HG02884 (cell line): Measurements from ENCODE around the gene FAM53B.

ENCODE experiments used
- ATAC-seq: cut with Tn5 transposase; IDR thresholded peaks from one replicate; pipeline ENCODE4 v1.9.1; 2021; ENCODE audit warnings: mild to moderate bottlenecking, moderate library complexity; ENCODE audit not compliant: unreplicated experiment

Gene FAM53B

GRCh38 chr10:124637746-124638145 is 106.4 kb downstream of the FAM53B start:
- no peak for ATAC-seq

- ATAC-seq = no peak
Measured at GRCh38 chr10:124637091-124637700, 107.0 kb downstream of the FAM53B start.

DNA sequence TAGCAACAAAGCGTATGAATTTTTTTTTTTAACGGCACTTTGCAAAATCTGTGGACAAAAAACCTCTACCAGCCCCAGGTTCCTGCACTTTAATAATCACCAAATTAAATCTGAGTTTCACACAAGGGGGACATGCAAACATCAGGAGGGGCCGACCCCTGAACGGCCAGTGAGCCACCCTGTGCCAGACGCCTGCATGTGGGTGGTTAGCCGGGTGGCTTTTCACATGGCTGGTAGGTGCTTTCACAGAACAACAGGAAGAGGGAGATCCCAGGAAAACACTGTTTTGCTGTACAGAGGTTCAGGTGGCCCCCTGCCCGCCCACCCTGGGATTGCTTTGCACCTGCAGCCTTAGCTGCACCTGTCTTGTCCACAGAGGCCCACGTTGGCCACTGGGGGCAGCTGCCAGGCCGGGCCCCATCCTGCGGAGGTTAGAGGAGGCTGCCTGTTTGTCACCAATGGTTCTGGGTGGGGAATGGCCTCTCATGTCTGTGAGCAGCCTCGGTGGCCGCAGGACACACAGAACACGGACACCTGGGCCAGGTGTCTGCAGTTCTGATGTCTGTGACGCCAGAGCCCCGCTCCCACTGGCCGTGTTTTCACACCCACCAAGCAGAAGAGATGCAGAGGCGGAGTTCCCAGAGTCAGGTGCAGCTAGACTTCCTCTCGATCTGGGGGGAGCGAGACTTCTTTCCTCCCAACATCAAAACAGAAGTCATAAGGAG is 107.7 kb downstream of the FAM53B start:
- no peak for ATAC-seq

GRCh38 chr10:124632566-124632965 is 111.6 kb downstream of the FAM53B start:
- no peak for ATAC-seq

- no peak for ATAC-seq
Measured at GRCh38 chr10:124632064-124632531, 112.1 kb downstream of the FAM53B start.

GRCh38 chr10:124630551-124630950 is 113.6 kb downstream of the FAM53B start:
- no peak for ATAC-seq

GRCh38 chr10:124629842-124630241 is 114.3 kb downstream of the FAM53B start:
- ATAC-seq = no peak

DNA sequence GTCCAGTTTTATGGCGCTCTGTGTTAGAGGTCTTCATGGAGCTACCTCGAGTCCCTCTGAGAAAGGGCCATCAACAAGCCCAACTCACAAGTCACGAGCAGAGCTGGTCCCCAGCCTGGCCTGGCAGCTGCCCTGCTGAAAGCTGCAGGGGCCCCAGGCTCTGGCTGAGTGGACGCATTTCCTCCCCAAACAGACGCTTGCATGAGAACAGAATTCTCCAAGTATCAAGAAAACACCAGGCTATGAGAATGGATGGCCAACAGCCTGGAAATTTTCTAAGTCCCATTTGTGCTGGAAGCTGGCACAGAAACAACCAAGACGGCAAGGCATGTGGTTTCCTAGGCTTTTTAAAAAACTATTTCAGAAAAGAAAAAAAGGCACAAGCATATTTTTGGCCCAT is 114.8 kb downstream of the FAM53B start:
- ATAC-seq = no peak

- ATAC-seq = no peak
Measured at GRCh38 chr10:124628676-124629021, 115.5 kb downstream of the FAM53B start.

GRCh38 chr10:124627866-124628675 is 116.1 kb downstream of the FAM53B start:
- ATAC-seq = no peak

GRCh38 chr10:124626759-124627380 is 117.3 kb downstream of the FAM53B start:
- ATAC-seq = peak; percentile 70

DNA sequence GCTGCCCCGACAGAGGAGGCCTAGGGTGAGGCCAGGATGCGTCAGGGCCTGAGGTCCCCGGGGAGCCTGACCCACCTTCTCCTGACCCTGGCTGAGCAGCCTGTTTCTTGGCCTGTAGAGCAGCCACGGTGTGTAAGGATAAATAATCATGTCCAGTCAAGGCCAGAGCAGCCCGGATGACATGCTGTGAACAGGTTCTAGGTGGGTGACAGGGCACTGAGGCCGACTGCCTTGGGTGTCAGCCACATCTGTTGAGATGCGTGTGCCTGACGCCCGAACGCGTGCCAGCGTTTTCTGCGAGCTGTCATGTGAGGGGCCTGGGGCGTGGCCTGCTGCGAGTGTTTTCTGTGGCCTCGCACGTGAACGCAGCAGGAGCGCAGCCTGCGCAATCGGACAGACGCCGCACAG is 118.3 kb downstream of the FAM53B start:
- no peak for ATAC-seq

DNA sequence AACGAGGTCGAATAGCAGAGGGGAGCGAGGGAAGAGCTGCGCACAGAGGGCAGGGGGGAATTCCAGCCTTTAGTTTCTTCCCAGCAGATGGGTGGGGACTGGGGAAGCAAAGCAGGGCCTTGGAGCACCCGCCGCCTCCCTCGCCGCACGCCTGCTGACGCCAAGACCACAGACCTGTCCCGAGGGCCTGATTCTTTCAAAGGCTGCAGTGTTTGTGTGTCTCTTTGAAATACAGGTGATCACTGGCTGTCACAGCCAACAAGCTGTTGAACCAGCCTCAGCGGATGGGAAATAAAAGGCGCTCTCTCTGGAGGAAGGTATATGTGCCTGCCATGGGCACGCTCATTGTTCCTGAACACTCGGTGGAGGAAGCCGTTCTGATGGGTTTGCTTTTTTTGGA is 119.3 kb downstream of the FAM53B start:
- ATAC-seq = no peak

- no peak for ATAC-seq
Measured at GRCh38 chr10:124624466-124624865, 119.7 kb downstream of the FAM53B start.

DNA sequence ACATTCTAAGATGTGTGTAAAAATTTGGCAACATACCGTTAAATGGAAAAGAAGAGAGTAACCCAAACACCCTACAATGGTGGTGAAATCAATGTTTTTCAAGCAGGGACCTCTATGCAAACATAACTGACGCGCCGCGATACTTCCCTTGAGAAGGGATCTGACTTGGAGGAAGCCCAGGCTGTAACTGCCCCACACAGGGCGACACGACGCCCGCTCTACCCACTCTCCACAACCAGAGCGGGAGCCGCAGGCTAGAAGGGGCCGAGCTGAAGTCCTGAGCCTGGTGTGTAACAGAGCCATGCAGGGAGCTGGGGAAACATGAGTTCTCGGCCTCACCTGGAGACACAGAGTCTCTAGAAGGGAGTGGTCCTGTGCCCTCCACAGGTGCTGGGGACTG is 120.2 kb downstream of the FAM53B start:
- ATAC-seq = no peak

DNA sequence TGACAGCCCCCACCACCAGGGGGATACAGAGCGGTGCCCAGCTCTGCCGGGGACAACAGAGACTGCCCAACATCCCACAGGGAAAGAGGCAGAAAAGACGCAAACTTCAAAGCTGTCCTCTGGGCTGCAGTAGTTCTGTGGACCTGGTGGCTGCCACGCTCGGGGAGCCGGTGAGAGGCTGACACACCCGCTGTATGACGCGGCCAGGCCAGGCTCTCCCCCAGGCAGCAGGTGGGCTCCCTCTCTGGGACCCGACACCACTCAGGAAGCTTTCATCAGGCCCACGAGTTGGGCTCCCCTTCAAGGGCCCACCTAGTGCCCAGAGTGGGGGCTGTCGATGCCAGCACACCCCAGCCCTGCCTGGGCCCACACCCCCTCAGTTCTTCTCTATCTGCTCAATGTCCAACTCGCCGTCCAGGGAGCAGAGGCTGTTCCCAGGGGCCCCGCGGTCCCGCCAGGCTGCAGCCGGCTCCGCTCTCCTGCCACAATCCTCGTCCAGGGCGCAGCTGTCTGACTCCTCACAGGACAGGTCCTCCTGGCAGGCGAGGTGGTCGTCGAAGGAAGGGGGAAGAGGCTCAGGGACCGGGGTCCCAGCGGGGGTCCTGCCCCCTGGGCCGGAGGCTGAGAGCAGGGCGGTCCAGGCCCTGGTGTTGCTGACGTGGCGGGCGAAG is 121.2 kb downstream of the FAM53B start:
- no peak for ATAC-seq

- ATAC-seq = no peak
Measured at GRCh38 chr10:124622158-124622557, 122.0 kb downstream of the FAM53B start.

DNA sequence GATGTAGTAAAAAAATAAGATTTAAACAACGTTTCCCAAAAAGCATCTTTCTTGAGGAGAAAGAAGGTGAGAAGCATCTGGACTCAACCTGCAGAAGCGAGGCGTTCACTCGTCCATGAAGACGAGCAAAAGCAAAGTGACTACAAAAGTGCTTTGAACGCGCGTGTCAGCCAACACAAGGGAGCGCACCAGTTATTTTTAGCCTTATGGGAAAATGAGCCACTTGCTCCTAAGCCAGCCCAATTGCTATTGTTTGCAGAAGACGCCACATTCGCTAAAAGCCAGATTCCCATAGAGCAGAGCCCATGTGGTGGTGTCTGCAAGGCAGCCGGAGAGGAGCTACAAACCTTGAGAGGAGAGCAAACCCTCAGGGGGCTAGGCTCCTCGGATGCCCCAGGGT is 122.5 kb downstream of the FAM53B start:
- no peak for ATAC-seq

DNA sequence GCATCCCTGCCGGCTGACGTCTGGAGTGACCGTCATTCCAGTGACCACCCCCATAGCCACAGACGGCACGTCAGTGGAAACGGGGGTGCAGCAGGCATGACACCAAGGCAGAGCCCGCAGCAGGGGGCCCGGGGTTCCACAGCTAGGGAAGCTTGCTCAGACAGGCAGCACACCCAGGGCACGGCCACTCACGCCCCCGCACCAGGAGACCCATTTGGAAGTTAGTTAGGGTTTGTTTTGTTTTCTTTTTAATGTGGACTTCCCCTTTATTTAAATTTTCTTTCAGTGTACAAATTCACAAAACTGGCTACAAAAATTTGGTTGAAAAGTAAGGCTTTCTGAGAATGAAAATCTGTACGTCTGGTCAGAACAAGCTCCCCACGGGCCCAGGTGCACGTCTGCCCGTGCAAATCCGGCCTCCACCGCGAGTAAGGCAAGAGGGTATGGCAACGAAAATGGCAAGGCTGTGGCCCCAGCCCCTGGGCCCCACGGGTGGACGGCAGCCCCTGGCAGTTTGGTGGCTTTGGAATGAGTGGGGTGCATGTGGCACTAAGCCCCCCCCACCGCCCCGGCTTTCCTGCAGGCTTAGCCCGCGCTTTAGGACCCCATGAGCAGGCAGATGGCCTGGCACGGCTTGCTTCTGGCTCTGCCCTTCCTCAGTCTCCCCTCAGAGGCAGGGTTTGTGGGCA is 124.2 kb downstream of the FAM53B start:
- ATAC-seq = no peak

GRCh38 chr10:124619195-124619594 is 125.0 kb downstream of the FAM53B start:
- ATAC-seq = peak; percentile 40
